ENCODE measurements around the gene CFC1.
"Not testable (repeated sequence)": the region's sequence is repeated elsewhere in the genome, so short reads cannot be mapped to it uniquely, and the experiment has no call there.

Gene CFC1

DNA sequence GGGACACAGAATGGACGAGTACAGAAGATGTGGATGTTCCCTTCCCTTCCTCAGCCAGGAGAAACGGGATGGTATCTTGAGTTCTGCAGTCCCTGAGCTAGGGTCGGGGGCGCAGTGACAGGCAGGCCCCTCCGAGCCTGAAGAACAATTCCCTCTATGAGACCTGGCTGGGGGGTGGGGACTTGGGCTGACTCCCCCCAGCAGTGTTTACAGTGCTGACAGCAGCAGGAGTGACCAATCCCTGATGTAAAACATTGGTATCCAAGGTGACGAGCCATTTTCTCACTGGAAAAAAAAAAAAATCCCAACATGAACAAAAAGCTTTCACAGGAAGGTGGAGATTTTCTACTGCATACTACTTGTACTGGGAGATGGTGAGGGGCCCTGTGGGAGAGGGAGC, at the start of gene CFC1:
TSS of gene CFC1 (minus strand) at position 183 of the 400 bp plus-strand sequence. CDS start 288 bp downstream, outside the sequence.
- in situ Hi-C loops (cut with MboI; ENCODE audit: low sequenced_read_pairs) = not testable (repeated sequence)

DNA sequence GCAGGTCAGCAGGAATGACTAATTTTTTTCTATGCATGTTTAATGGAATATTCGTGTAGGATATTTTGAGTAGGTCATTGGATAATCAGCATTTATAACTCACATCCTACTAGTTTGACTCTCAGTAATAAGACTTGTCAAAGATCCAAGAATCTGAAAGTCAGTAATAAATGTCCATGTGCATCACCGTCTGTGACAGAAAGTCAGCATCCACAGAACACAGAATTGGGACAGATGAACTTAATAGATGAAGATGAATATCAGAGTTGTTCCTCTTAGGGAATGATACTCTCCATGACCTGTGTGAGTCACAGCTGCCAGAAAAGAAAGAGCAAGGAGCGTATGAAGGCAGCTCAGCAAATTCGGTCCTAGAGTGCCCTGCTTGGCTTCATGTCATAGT, 42.3 kb upstream of the CFC1 start:
- in situ Hi-C loops (cut with MboI; ENCODE audit: low sequenced_read_pairs) = not testable (repeated sequence)

DNA sequence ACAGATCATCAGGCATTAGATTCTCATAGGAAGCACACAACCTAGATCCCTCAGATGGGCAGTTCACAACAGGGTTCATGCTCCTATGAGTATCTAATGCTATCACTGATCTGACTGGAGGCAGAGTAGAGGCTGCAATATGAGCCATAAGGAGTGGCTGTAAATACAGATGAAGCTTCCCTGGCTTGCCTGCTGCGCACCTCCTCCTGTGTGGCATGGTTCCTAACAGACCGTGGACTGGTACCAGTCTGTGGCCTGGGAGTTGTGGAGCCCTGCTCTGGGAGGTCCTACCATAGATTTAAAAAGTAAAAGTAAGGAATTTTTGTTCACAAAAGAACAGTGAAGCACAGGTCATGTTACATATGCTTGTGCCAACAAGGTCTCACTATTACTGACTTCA, 39.6 kb upstream of the CFC1 start:
- in situ Hi-C loops (cut with MboI; ENCODE audit: low sequenced_read_pairs) = not testable (repeated sequence)

DNA sequence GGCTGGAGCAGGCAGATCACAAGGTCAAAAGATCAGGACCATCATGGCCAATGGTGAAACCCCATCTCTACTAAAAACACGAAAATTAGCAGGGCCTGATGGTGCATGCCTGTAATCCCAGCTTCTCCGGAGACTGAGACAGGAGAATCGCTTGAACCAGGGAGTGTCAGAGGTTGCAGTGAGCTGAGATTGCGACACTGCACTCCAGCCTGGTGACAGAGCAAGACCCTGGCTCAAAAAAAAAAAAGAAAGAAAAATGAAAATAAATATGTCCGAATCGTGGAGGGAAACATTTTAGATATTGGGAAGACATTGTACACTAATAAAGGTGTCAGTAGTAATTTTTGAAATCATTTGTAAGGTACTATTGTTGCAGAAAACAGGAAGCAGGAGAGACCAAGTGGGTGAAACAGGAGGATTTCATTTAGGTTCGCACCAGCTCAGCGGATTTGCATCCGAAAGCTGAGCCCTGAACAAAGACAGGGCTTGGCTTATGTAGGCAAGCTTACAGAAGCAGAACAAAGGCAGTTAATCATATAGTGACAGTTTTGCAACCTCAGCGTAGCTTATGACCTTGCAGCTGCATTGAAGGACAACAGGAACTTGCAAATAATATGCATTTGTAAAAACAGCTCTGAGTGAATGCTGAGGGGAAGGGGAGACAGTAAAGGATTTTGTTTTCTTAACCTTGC, 29.6 kb upstream of the CFC1 start:
- in situ Hi-C loops (cut with MboI; ENCODE audit: low sequenced_read_pairs) = not testable (repeated sequence)

DNA sequence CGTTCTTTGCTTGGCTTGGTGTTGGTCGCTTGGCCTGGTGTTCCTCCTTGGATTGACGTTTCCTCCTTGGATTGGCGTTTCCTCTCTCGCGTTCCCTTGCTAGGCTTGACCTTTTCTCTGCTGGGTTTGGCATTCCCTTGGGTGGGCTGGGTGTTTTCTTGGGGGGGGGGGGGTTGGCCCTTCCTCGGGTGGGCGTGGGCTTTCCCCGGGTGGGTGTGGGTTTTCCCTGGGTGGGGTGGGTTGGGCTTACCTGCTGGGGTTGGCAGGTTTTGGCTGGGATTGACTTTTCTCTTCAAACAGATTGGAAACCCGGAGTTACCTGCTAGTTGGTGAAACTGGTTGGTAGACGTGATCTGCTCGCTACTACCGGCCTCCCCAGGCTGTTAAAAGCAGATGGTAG, 11.8 kb upstream of the CFC1 start, which contains the start of gene POTEJ:
TSS of gene POTEJ (plus strand) at position 301 of the 400 bp plus-strand sequence. CDS start at position 394, 93 bp downstream.
- in situ Hi-C loops (cut with MboI; ENCODE audit: low sequenced_read_pairs) = not testable (repeated sequence)

DNA sequence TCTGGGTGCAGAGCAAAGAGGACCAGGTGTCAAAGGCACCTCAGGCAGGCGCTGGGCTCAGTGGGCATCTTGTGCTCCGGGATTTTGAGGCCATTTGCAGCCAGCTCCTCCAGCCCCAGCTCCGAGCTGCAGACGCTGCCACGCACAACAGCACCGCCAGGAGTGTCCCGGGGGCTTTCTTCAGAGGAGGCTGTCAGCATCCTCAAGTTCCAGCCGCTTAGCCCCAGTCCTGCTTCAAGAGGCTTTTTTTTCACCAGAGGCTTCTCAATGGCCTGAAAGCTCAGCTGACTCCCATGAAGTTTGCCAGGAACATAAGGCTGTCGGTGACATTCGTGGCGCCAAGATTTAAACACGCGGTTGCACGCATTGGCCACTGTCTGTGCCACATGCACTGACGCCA, 11.1 kb upstream of the CFC1 start:
- in situ Hi-C loops (cut with MboI; ENCODE audit: low sequenced_read_pairs) = not testable (repeated sequence)

DNA sequence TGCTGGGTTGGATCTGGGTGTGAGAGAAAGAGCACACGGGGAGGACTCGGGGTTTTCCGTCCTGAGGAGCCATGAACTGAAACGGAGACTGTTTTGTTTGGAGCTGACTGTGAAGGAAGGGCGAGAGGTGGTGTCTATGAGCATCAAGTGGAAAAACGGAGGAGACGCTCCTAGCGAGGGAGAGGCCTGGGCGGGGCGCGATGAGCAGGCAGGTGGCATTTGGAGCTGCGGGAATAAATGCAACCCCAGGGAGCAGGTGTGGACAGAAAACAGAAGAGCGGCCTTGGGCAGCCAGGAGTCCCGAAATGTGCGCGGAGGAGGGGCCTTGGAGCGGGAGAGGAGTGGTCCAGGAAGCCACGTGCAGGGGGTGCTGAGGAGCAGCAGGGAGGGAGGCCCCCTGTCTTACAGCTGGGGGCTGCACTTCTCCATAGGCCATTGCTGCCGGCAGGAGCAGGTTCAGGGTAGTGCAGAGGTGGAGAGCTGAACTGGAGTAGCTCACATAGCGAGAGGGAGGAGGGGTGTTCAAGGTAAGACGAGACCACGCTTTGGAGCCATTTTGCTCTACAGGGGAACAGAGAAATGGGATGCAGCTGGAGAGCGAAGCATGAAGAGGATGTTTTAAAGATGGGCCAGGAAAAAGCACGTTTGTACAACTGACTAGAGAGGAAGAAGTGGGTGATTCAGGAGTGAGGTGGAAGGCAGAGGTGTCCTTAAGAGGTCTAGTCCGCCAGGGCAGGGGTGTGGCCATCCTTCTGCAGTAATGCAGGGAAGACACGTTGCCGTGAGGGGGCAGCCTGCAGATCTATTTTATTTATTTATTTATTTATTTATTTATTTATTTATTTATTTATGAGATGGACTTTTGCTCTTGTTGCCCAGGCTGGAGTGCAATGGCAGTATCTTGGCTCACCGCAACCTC, 9.9 kb upstream of the CFC1 start:
- in situ Hi-C loops (cut with MboI; ENCODE audit: low sequenced_read_pairs) = not testable (repeated sequence)

DNA sequence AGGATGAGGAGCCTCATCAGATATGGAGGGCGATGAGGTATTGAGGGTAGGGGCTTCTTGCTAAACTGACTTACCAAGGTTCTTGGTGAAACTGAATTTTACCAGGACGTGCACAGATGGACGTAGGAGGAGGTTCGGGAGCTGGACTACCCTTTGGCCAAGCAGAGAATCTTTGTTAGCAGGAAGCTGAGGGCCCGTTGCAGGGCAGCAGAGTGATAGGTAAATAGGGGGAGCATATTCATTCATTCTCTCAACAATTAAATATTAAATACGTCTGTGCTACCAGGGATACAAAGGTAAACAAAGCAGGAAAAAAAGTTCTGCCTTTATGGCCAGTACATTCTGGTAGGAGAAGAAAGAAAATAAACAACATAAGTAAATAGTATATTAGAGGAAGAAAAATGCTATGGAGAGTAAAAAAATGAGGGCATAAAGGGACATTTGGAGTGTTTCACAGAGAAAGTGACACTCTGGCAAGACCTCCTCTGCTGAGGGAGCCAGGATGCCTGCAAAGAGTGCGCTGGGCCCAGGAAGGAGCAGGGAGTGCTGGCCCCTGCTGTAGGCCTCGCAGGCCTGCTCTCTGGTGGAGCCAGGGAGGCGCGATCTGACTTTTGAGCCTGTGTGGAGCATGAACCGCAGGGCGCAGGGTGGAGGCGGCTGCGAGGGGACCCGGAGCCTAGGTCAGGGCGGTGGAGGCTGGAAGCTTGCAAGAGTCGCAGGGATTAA, 9.1 kb upstream of the CFC1 start:
- in situ Hi-C loops (cut with MboI; ENCODE audit: low sequenced_read_pairs) = not testable (repeated sequence)

DNA sequence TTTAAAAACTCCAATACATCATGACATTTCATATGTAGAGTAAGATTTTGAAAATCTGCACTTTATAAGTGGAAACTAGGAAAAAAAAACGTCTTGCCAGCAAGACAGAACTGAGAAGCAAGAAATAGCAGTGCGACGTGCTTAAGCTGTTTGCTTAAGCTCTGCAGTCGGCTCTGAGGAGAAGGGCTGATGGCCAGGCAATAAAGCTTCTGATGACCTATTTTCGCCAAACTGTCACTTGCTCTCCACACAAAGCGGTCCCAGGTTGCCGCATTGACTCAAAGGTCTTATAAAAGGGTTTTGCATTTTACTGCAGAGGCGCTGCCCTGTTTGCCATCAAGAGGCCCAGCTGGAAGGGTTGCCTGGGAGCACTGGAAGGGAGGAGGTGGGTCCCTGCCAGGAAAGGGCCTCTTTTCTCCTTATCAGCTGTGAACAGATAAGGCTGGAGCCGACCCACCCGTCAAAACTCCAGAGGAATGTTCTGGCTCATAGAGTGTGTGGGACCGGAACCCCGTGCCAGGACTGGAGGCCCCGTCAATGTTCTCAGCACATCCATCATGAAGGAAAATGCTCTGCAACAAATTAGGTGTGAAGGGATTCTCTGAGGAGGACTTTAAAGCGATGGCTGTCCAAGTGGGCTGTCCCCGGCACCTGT, 2.4 kb upstream of the CFC1 start:
- in situ Hi-C loops (cut with MboI; ENCODE audit: low sequenced_read_pairs) = not testable (repeated sequence)

DNA sequence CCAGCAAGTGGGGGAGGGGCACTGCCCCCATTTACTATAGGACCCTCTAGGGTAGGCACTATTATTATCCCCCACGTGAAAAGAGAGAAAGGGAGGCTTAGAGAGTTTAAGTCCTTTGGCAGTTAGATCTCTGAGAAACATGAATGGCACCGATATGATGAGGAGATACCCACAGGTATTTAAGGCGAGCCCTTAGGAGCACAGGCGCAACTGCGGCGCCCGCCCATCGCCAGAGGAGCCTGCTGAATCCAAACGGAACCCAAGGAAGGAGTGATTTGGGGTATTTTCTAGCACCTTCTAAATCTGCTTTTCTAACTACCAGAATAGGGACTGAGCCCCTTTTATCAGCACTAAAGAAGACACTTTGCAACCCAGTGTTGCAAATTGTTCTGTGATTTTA, 551 bp upstream of the CFC1 start:
- in situ Hi-C loops (cut with MboI; ENCODE audit: low sequenced_read_pairs) = not testable (repeated sequence)

DNA sequence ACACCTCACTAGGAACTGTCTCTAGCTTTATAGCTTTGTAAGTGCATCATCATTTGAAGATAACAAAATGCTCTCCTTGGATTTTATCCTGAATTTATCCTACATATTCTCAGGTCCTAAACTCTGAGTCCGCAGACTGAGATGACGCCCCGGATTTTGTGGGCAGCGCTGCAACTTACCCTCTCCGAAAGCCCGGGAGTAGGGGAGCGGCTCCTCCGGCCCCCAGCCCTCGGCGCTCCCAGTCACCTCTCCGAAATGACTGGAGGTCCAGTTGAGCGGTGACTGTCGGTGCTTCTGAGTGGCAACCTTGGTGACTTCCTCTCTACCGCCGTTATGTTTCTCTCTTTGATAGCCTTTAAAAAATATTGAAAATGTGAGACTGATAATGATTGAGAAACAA, 912 bp downstream of the CFC1 start:
- in situ Hi-C loops (cut with MboI; ENCODE audit: low sequenced_read_pairs) = not testable (repeated sequence)

DNA sequence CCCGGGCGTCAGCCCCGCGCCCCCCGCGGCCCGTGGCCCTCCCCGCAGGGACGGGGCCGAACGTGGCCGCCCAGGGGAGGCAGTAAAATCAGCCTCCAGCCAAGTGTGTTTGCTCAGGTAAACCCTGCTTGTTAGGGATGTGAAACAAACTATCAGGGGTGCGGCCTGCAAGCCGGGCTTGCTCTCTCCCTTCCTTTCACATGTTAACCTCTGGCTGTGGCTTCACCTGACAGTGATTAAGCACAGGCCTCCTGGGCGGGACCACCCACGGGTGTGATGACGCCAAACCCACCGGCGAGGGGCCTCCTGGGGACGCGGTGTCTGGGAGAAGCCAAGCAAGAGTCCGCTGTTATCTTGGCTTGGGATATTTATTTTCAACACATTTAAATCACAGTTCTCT, 1.4 kb downstream of the CFC1 start:
- in situ Hi-C loops (cut with MboI; ENCODE audit: low sequenced_read_pairs) = not testable (repeated sequence)

DNA sequence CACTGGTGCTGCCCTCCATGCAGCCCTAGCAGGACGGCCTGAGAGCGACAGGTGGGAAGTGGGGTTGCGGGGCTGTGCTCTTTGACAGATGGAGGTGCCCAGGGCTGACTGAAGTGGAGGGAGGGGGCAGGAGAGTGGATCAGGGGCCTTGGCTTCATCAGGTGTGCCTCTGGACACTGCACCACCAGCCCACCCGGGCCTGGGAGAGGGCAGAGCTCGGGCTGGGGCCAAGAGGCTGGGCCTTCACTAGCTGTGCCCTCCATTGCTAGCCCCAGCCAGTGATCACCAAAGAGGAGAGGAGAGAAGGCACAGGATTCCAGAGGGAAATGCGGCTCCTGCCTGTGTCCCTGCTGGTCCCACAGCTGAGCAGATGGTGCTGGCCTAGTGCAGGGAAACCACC, 2.6 kb downstream of the CFC1 start:
- in situ Hi-C loops (cut with MboI; ENCODE audit: low sequenced_read_pairs) = not testable (repeated sequence)

DNA sequence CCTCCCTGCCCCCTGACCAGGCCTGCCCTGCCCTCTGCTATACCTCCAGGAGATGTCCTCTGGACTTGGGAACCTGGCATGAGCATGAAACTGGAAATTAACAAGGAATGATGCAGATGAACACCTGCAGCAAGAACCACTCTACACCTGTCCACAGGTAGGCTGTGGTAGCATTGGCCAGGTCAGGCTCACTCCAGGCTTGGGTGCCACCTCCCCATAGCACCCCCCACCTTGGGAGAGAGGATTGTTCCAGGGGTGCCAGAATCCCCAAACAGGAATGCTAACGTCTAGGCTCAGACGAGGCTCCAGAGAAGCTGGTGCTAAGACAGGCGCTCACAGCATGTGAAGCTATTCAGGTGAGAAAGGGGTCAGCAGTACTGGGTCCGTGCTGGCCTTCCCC, 5.4 kb downstream of the CFC1 start:
- in situ Hi-C loops (cut with MboI; ENCODE audit: low sequenced_read_pairs) = not testable (repeated sequence)

DNA sequence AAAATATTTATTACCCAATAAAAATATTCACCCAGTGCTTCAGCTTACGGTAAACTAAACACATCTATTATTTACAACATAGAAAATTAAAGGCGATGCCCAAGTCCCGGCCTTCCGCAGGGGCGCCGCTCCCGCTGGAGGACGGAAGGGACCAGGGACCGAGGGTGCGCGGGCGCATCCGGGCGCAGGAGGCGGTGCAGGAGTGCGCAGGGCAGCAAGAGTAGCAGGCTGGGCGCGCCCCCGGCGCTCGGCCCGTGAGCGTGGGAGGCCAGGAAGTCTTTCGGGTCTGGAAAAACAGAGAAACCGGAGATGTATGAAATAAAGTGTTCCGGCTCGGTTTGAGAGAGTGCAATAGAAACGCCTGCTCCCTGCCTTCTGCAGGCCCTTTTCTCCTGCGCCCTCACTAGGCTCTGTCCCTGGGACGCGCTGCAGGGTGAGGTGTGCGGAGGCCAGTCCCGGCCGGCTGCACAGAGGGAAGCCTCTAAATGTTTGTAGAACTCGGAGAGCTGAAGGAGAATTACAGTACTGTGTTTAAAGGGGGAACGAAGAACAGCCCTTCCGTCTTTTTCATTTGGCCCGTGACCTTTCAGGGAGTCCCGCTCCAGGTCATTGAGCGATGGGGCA, 6.5 kb downstream of the CFC1 start:
- in situ Hi-C loops (cut with MboI; ENCODE audit: low sequenced_read_pairs) = not testable (repeated sequence)

DNA sequence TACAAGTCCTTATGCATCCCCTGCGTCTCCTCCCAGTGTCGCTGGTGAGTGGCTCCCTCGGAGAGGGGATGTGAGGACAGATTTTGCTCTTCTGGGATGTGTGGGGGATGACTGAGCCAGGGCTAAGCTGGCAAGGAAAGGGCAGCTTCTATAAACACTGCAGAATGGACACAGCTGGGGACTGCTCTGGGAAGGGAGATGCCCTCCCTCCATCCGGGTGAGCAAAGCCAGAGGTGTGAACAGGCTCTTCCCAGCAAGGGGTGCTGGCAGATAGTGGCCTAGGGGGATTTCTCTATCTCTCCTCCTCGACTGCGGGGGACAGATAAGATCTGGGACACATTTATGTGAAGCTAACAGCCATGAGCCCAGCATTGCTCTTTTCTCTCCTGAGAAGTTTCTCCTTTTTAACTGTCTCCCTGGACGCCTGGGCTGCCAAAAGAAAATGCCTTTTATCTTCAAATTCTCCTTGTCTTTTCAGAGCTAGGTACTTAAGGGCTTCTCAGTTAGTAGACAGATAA, 8.5 kb downstream of the CFC1 start:
- in situ Hi-C loops (cut with MboI; ENCODE audit: low sequenced_read_pairs) = not testable (repeated sequence)

DNA sequence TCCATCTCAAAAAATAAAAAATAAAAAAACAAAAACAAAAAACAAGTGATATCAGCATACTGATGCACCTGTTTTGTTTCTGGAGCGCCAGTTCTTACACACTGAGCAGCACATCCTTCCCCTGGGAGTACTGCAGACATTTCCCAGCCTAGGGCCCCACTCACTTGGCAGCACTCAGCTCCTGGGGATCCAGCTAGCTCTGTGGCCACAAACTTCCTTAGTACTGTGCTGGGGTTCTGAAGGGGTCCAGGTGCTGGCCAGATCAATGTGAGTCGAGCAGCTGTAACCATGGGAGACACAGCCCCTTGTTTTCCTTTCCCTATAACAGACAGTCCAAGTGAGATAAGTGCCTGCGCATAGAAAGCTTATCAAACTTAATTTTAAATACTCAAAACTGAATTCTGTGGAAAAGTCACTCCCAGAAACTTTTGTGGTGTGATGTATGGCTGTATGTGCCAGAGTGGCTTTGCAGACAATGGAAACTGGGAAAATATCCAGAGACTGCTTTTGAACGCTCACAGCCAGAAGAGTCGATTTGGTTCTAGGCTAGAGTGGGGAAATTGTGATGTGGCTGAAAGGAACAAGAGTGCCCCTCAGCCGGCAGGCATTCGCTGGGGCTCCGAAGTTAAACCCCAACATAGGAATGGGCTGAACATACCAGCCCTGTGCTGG, 9.1 kb downstream of the CFC1 start:
- in situ Hi-C loops (cut with MboI; ENCODE audit: low sequenced_read_pairs) = not testable (repeated sequence)

DNA sequence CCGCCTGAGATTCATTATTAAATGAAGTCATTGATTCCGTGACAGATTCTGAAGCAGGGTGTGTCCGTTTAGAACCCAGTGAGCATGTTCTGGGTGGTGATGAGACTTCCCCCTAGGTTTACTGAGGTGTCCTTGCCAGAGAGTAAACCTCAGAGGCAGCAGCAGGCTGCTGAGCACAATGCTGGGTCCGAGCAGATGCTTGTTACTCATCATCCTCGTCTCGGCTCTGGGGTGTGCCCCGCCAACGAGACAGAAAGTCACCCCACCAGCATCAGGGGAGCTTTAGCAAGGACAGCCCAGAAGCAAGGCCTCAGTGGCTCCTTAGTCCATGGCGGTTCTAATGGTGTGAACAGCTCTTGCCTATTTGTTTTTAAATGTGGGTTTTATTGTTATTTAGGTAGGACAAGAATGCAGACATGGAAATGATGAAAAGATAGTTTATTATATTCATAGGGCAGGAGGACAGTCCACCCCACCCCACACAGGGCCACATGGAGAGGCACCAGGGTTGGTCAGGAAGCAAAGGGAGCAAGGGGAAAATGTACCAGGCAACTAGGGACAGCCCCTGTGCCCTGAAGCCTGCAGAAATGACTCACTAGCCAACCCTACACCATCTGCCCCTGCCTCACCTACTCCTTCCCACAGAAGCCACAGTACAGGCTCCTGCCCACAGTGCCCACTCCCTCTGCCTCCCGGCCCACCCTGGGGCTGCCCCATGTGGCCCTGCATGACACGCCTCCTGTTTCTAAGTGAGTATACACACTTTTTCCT, 10.5 kb downstream of the CFC1 start:
- in situ Hi-C loops (cut with MboI; ENCODE audit: low sequenced_read_pairs) = not testable (repeated sequence)

DNA sequence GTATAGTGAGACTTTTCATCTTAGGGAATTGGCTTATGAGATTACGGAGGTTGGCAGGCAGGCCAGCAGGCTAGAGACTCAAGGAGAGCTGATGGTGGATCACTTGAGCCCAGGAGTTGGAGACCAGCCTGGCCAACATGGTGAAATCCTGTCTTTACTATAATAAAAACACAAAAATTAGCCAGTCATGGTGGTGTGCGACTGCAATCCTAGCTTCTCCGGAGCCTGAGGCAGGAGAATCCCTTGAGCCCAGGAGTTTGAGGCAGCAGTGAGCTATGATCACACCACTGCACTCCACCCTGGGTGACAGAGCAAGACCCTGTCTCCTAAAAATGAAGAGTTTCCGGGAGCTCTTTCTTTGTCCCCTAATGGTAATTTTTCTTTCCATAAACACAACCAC, 14.6 kb downstream of the CFC1 start:
- in situ Hi-C loops (cut with MboI; ENCODE audit: low sequenced_read_pairs) = not testable (repeated sequence)
